Liver (tissue), 9 donors: Measurements from ENCODE around the gene DYNC1H1. TPM values are rescaled to one million over a fixed set of nuclear protein-coding genes. Genes with fewer than 3 reads are reported as not detected.

Source experiments
- DNase-seq: peaks from one replicate; pipeline ENCODE4 v3.0.0-alpha.2; 2017; ENCODE audit warnings: low spot score
- H3K27ac ChIP-seq, 2 donors: one replicate each; pipeline ENCODE4 v1.7.0; 2013; ENCODE audit warnings: inconsistent platforms in 2 of 2, low read length in 2 of 2, control low read depth in 1 of 2, low read depth in 1 of 2, mild to moderate bottlenecking in 1 of 2
- H3K27me3 ChIP-seq, 4 donors: one replicate each; pipeline versions ENCODE4 v1.6.1 to v1.7.0; 2013; ENCODE audit warnings: low read length in 3 of 4, inconsistent platforms in 1 of 4, mild to moderate bottlenecking in 1 of 4, moderate library complexity in 1 of 4; ENCODE audit not compliant: control insufficient read depth in 4 of 4, insufficient read depth in 4 of 4
- H3K36me3 ChIP-seq, 4 donors: one replicate each; pipeline versions ENCODE4 v1.6.1 to v1.7.0; 2013; ENCODE audit warnings: low read length in 3 of 4, mild to moderate bottlenecking in 3 of 4, low read depth in 1 of 4, moderate library complexity in 1 of 4; ENCODE audit not compliant: control insufficient read depth in 4 of 4, insufficient read depth in 3 of 4
- H3K4me1 ChIP-seq, 4 donors: one replicate each; pipeline versions ENCODE4 v1.6.1 to v1.7.0; 2013; ENCODE audit warnings: low read length in 3 of 4, mild to moderate bottlenecking in 3 of 4, moderate library complexity in 1 of 4; ENCODE audit not compliant: control insufficient read depth in 4 of 4, insufficient read depth in 4 of 4
- H3K4me3 ChIP-seq, 3 donors: one replicate each; pipeline versions ENCODE4 v1.6.1 to v1.7.0; 2013; ENCODE audit warnings: low read length in 3 of 3, control low read depth in 1 of 3, low read depth in 1 of 3, mild to moderate bottlenecking in 1 of 3
- H3K9ac ChIP-seq, 2 donors: one replicate each; pipeline ENCODE4 v1.7.0; 2013; ENCODE audit warnings: low read length in 2 of 2, mild to moderate bottlenecking in 2 of 2, moderate library complexity in 2 of 2, control low read depth in 1 of 2, low read depth in 1 of 2
- H3K9me3 ChIP-seq, 4 donors: one replicate each; pipeline versions ENCODE4 v1.6.1 to v1.7.0; 2013; ENCODE audit warnings: low read length in 3 of 4; ENCODE audit not compliant: control insufficient read depth in 4 of 4
- ATF3 ChIP-seq: IDR thresholded peaks from 2 replicates; pipeline ENCODE4 v1.6.1; 2016; ENCODE audit warnings: antibody characterized with exemption
- CTCF ChIP-seq: fragments of 150-350 bp; IDR thresholded peaks from 2 replicates; pipeline ENCODE4 v1.5.1; 2017; ENCODE audit warnings: improper control_type of control experiment, low read depth, low read length; ENCODE audit not compliant: missing input control
- EGR1 ChIP-seq, 2 donors: IDR thresholded peaks; 2 replicates each; pipeline ENCODE4 v1.6.1; 2016 to 2018; ENCODE audit warnings: antibody characterized with exemption in 2 of 2, low read depth in 2 of 2
- FOXA1 ChIP-seq: IDR thresholded peaks from 2 replicates; pipeline ENCODE4 v1.6.1; 2016; ENCODE audit warnings: antibody characterized with exemption
- FOXA2 ChIP-seq: IDR thresholded peaks from 2 replicates; pipeline ENCODE4 v1.6.1; 2016; ENCODE audit warnings: antibody characterized with exemption
- GABPA ChIP-seq, 2 donors: IDR thresholded peaks in 1 of 2; conservative IDR thresholded peaks in 1 of 2; 2 replicates each; pipeline ENCODE4 v1.6.1; 2016; ENCODE audit warnings: antibody characterized with exemption in 2 of 2, mild to moderate bottlenecking in 1 of 2, moderate library complexity in 1 of 2
- HNF4A ChIP-seq, 2 donors: conservative IDR thresholded peaks; 2 replicates each; pipeline ENCODE4 v1.6.1; 2016; ENCODE audit warnings: antibody characterized with exemption in 2 of 2, mild to moderate bottlenecking in 2 of 2
- HNF4G ChIP-seq: IDR thresholded peaks from 2 replicates; pipeline ENCODE4 v1.6.1; 2016; ENCODE audit warnings: antibody characterized with exemption
- JUND ChIP-seq, 2 donors: IDR thresholded peaks; 2 replicates each; pipeline ENCODE4 v1.6.1; 2016; ENCODE audit warnings: antibody characterized with exemption in 2 of 2
- MAX ChIP-seq: IDR thresholded peaks from 2 replicates; pipeline ENCODE4 v1.6.1; 2016; ENCODE audit warnings: antibody characterized with exemption
- NR2F2 ChIP-seq: IDR thresholded peaks from 2 replicates; pipeline ENCODE4 v1.6.1; 2016; ENCODE audit warnings: antibody characterized with exemption
- RAD21 ChIP-seq, 2 donors: IDR thresholded peaks; 2 replicates each; pipeline ENCODE4 v1.6.1; 2016; ENCODE audit warnings: antibody characterized with exemption in 2 of 2, mild to moderate bottlenecking in 2 of 2
- REST ChIP-seq: IDR thresholded peaks from 2 replicates; pipeline ENCODE4 v1.6.1; 2016; ENCODE audit warnings: antibody characterized with exemption, mild to moderate bottlenecking
- RXRA ChIP-seq, 2 donors: IDR thresholded peaks; 2 replicates each; pipeline ENCODE4 v1.6.1; 2017 to 2018; ENCODE audit warnings: antibody characterized with exemption in 2 of 2, mild to moderate bottlenecking in 1 of 2
- SP1 ChIP-seq: IDR thresholded peaks from 2 replicates; pipeline ENCODE4 v1.6.1; 2018; ENCODE audit warnings: antibody characterized with exemption, mild to moderate bottlenecking
- TAF1 ChIP-seq: conservative IDR thresholded peaks from 2 replicates; pipeline ENCODE4 v1.6.1; 2016; ENCODE audit warnings: antibody characterized with exemption, mild to moderate bottlenecking
- YY1 ChIP-seq: IDR thresholded peaks from 2 replicates; pipeline ENCODE4 v1.6.1; 2016; ENCODE audit warnings: antibody characterized with exemption, mild to moderate bottlenecking
- ZBTB33 ChIP-seq: IDR thresholded peaks from 2 replicates; pipeline ENCODE4 v1.6.1; 2016; ENCODE audit warnings: antibody characterized with exemption
- WGBS: extraction: QIAGEN DNeasy Blood & Tissue Kit; methylation state at CpG from one replicate; pipeline ENCODE4 v1.1.7; 2013; 5-methylcytosine and 5-hydroxymethylcytosine counted together
- polyA plus RNA-seq, 2 donors: library from polyadenylated mRNA; stranded (reverse) in 1 of 2; unstranded in 1 of 2; fragments of 200-250 nt in 1 of 2; fragments of >200 nt in 1 of 2; fragmentation: Nextera tagmentation in 1 of 2; extraction: Ambion mirVana in 1 of 2; gene quantifications; one replicate each; pipeline versions ENCODE4 v1.2.1 to v1.2.3, GENCODE V29; 2013 to 2015
- total RNA-seq, 2 donors: library from RNA; depleted of rRNA; stranded (reverse); fragments of >200 nt; gene quantifications; one replicate each; pipeline ENCODE4 v1.2.3, GENCODE V29; 2014
- donor health status: healthy.
- donor health status: healthy.
- donor health status: healthy.
- donor health status: healthy.
- donor health status: healthy.

DYNC1H1 gene
- total and polyA plus RNA-seq, 4 donors = 50.3 to 201 (median 82.6) TPM

GRCh38 chr14:101950516-101951215 lies 13.7 kb upstream of the DYNC1H1 start:
- Histone ChIP-seq H3K9me3 (no peaks in the 10 kb centered on the region), H3K36me3 (no peaks in the 10 kb centered on the region), H3K27me3 (no peaks in the 10 kb centered on the region), H3K4me3 (no peak overlapping the region), H3K27ac (no peak overlapping the region), H3K9ac (no peak overlapping the region), H3K4me1 (peaks cover 5 to 12% (median 8%) of the 10 kb centered on the region in 4 donors)
- TF ChIP-seq FOXA1 (no peak), ATF3 (no peak), ZBTB33 (no peak), HNF4A (conservative IDR thresholded peaks at IDR 0.05) (no peak), EGR1 (IDR thresholded peaks at IDR 0.05; ENCODE audit: low read depth in 2 of 2) (no peak), MAX (no peak), SP1 (no peak), YY1 (no peak), TAF1 (no peak), CTCF (no peak), REST (no peak), FOXA2 (no peak), JUND (IDR thresholded peaks at IDR 0.05) (no peak), GABPA (IDR thresholded peaks at IDR 0.05 in 1 of 2, conservative IDR thresholded peaks at IDR 0.05 in 1 of 2) (no peak), RXRA (IDR thresholded peaks at IDR 0.05) (no peak), NR2F2 (no peak), HNF4G (no peak), RAD21 (IDR thresholded peaks at IDR 0.05) (no peak)
- 84% methylated on average over 4 of the region's 4 CpGs for WGBS
- no peak for DNase-seq
